ENCODE results near the gene TREML4.

- TF ChIP-seq CTCF (IDR thresholded peaks at IDR 0.05; ENCODE audit: insufficient read depth, low read length) (no peak), POLR2AphosphoS5 (IDR thresholded peaks at IDR 0.05; ENCODE audit: low read depth) (no peak), REST (IDR thresholded peaks at IDR 0.05; ENCODE audit: insufficient replicate concordance, low read depth) (no peak), GABPA (IDR thresholded peaks at IDR 0.05; ENCODE audit: low read depth) (no peak), SPI1 (IDR thresholded peaks at IDR 0.05; ENCODE audit: borderline replicate concordance, low read depth) (no peak)
Measured at GRCh38 chr6:41199552-41200246, 28.4 kb upstream of the TREML4 start.

Data from HL-60 (cell line).